Kidney epithelial cell (primary cell): ENCODE results near the gene VEPH1. TPM values are rescaled to one million over a fixed set of nuclear protein-coding genes. Genes with fewer than 3 reads are reported as not detected.

Experiments used
- DNase-seq: peaks from one replicate; pipeline ENCODE4 v3.0.0-alpha.2; 2010; ENCODE audit warnings: low read depth
- H3K27me3 ChIP-seq: 2 replicates; pipeline ENCODE4 v1.6.0; 2011; ENCODE audit warnings: low read length; ENCODE audit not compliant: control insufficient read depth, insufficient read depth
- H3K36me3 ChIP-seq: 2 replicates; pipeline ENCODE4 v1.5.1; 2011; ENCODE audit warnings: low read length; ENCODE audit not compliant: control insufficient read depth, insufficient read depth
- H3K4me3 ChIP-seq: 2 replicates; pipeline ENCODE4 v1.5.1; 2011; ENCODE audit warnings: low read depth, mild to moderate bottlenecking, control low read depth, low read length
- CTCF ChIP-seq: IDR thresholded peaks from 2 replicates; pipeline ENCODE4 v1.5.1; 2011; ENCODE audit warnings: mild to moderate bottlenecking, moderate library complexity, low read length, control low read depth, inconsistent platforms; ENCODE audit not compliant: insufficient read depth, poor library complexity, severe bottlenecking
- total RNA-seq: library from RNA; depleted of rRNA; stranded (reverse); fragments of >200 nt; gene quantifications from 2 replicates; pipeline ENCODE4 v1.2.3, GENCODE V29; 2015

The VEPH1 gene
- total RNA-seq, 1 donor from 2014 or later: 26.0 TPM

GRCh38 chr3:157242836-157243235 lies 260.4 kb downstream of the VEPH1 start:
- no peaks in the 10 kb centered on the region for H3K36me3 ChIP-seq
- DNase-seq: no peak
- no peak overlapping the region for H3K4me3 ChIP-seq
- TF ChIP-seq CTCF: no peak
- no peaks in the 10 kb centered on the region for H3K27me3 ChIP-seq

GRCh38 chr3:157241599-157241998 lies 261.6 kb downstream of the VEPH1 start:
- no peak for TF ChIP-seq CTCF
- Histone ChIP-seq H3K4me3 (no peak overlapping the region), H3K27me3 (no peaks in the 10 kb centered on the region), H3K36me3 (no peaks in the 10 kb centered on the region)
- DNase-seq: no peak

GRCh38 chr3:157240408-157240807 lies 262.8 kb downstream of the VEPH1 start:
- Histone ChIP-seq H3K36me3 (no peaks in the 10 kb centered on the region), H3K4me3 (no peak overlapping the region), H3K27me3 (no peaks in the 10 kb centered on the region)
- TF ChIP-seq CTCF: no peak
- DNase-seq: no peak

GRCh38 chr3:157239082-157239704 lies 264.0 kb downstream of the VEPH1 start:
- peak; percentile 90 for TF ChIP-seq CTCF
- no peaks in the 10 kb centered on the region for H3K27me3 ChIP-seq
- no peak overlapping the region for H3K4me3 ChIP-seq
- DNase-seq: no peak
- no peaks in the 10 kb centered on the region for H3K36me3 ChIP-seq

- no peak for TF ChIP-seq CTCF
- H3K4me3 ChIP-seq: no peak overlapping the region
- H3K27me3 ChIP-seq: no peaks in the 10 kb centered on the region
- DNase-seq: no peak
- H3K36me3 ChIP-seq: no peaks in the 10 kb centered on the region
Observed at GRCh38 chr3:157238457-157238856, 264.8 kb downstream of the VEPH1 start.

- no peak for TF ChIP-seq CTCF
- Histone ChIP-seq H3K27me3 (no peaks in the 10 kb centered on the region), H3K4me3 (no peak overlapping the region), H3K36me3 (no peaks in the 10 kb centered on the region)
- DNase-seq: no peak
Observed at GRCh38 chr3:157237886-157238285, 265.3 kb downstream of the VEPH1 start.
